ENCODE results near the gene EPB41L4A.
"Not testable (repeated sequence)": the region's sequence is repeated elsewhere in the genome, so short reads cannot be mapped to it uniquely, and the experiment has no call there.

The EPB41L4A gene

GRCh38 chr5:112419164-112419985, at the start of gene EPB41L4A:
TSS of gene EPB41L4A (minus strand) at chr5:112419277. CDS start at chr5:112419039, 238 bp downstream.
- DNase-seq (ENCODE audit: low read depth in 2 of 2) = no peak

DNA sequence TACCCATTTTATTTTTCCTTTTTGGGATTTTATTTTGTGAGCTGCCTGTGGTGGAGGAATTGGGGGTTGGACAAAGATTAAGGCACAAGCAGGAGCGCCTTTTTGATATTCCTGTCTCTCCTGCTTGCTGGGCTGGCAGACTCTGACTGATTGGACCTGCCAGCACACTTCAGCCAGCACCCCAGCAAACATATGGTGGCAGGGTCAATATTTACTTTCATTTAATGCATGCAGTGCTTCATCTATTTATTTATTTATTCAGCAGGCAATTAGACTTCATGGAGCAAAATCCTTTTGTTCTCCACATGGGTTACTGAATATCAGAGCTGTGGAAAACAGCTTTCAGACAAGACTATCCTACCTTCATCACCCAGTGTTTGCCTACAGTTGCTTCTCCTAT, 48.4 kb upstream of the EPB41L4A start:
- no peak for DNase-seq (ENCODE audit: low read depth in 2 of 2)

GRCh38 chr5:112466261-112466660, 47.2 kb upstream of the EPB41L4A start:
- not testable (repeated sequence) for DNase-seq (ENCODE audit: low read depth in 2 of 2)

DNA sequence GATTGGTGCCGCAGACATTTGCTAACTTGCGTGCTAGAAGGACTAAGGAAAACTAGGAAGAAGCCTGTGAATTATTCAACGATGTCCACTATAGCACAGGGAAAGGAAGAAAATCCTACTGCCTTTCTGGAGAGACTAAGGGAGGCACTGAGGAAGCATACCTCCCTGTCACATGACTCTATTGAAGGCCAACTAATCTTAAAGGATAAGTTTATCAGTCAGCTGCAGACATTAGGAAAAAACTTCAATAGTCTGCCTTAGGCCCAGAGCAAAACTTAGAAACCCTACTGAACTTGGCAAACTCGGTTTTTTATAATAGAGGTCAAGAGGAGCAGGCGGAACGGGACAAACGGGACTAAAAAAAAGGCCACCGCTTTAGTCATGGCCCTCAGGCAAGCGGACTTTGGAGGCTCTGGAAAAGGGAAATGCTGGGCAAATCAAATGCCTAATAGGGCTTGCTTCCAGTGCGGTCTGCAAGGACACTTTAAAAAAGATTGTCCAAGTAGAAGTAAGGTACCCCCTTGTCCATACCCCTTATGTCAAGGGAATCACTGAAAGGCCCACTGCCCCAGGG, 28.2 kb upstream of the EPB41L4A start:
- not testable (repeated sequence) for DNase-seq (ENCODE audit: low read depth in 2 of 2)

- no peak for DNase-seq (ENCODE audit: low read depth in 2 of 2)
Measured at GRCh38 chr5:112445626-112446350, 26.7 kb upstream of the EPB41L4A start.

DNA sequence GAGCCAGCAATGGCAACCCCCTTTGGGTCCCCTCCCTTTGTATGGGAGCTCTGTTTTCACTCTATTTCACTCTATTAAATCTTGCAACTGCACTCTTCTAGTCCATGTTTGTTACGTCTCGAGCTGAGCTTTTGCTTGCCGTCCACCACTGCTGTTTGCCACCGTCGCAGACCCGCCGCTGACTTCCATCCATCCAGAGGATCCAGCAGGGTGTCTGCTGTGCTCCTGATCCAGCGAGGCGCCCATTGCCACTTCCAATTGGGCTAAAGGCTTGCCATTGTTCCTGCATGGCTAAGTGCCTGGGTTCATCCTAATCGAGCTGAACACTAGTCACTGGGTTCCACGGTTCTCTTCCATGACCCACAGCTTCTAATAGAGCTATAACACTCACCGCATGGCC, 24.9 kb upstream of the EPB41L4A start:
- DNase-seq (ENCODE audit: low read depth in 2 of 2) = not testable (repeated sequence)

- DNase-seq (ENCODE audit: low read depth in 2 of 2) = no peak
Measured at GRCh38 chr5:112440031-112440430, 21.0 kb upstream of the EPB41L4A start.

GRCh38 chr5:112436144-112436543, 17.1 kb upstream of the EPB41L4A start:
- DNase-seq (ENCODE audit: low read depth in 2 of 2) = no peak

DNA sequence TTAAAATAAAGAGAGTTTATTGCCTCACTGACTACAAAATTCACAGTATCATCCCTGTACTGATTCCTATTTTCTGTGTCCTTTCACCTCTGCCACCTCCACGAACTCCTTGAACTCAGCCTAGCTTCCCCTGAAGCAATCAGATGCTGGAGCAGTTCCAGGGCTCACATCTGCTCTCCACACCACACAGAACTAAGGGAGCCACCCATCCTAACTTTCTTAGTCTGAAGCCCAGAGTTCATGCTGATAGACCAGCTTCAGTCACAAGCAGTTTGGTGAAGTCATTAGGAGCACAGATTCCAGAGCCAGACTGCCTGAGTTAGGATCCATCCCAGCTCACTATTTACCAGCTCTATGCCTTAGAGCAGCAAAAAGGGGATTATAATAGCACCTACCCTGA, 15.6 kb upstream of the EPB41L4A start:
- no peak for DNase-seq (ENCODE audit: low read depth in 2 of 2)

- not testable (repeated sequence) for DNase-seq (ENCODE audit: low read depth in 2 of 2)
Measured at GRCh38 chr5:112426202-112426601, 7.1 kb upstream of the EPB41L4A start.

- DNase-seq (ENCODE audit: low read depth in 2 of 2) = peak in 1 of 2 donors; percentile 19
Measured at GRCh38 chr5:112419986-112420864, 1.1 kb upstream of the EPB41L4A start.

DNA sequence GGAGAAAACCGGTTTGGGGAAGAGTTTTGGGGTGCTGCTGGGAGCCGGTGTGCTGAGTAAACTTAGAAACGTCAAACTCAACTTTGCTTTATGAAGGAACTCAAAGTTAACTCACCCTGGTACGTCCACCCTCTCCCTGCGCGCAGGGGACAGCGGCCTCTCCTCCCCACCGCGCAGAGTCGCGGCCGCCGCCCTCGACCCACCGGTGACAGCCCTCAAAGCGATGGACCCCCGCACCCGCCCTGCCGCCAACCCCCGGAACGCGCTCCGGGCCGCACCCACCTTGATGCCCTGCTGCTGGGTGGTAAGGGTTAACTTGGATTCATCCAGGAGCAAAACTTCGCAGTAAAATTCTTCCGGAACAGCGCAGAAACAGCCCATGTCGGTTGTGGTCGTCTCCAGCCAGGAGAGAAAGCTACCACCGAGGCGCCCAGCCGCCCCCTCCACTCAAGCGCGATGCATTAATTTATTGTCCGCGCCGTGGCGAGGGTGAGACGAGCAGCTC, 366 bp downstream of the EPB41L4A start:
- DNase-seq (ENCODE audit: low read depth in 2 of 2) = no peak

- peak in 1 of 2 donors; percentile 29 for DNase-seq (ENCODE audit: low read depth in 2 of 2)
Measured at GRCh38 chr5:112417931-112418658, 982 bp downstream of the EPB41L4A start.

DNA sequence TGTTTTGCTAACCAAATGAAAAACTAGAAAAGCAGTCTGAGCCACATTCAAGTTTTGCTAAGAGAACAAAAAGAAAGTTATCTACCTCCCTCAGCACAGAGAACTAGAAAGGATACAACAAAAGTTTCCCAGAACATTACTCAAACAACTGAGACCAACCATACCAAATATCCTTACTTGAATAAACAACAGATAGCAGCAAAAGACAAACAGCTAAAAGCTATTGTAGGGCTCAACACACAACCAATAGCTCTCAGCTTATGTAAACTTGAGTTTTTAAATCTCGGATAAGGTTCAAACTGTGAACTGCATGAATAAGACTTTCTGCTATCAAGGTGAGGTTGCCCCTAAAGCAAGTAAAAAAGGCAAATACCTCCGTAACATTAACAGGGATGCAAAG, 3.5 kb downstream of the EPB41L4A start:
- DNase-seq (ENCODE audit: low read depth in 2 of 2) = no peak

DNA sequence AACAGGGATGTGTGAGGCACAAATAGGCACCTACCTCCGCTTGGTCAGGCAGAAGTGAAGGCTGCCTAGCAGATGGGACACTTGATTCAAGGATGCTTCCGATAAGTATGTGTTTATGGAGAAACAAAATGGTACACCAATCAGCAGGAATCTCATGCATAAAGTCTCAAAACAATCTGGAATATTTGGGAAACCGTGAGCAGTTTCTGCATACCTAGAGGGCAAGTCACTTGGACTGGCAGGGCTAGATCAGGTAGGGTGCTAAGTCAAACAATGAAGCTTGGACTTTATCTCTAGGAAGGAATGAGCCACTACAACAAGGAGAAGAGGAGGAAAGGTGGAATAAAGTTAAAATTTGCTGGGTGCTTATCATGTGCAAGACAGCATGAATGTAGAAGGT, 5.5 kb downstream of the EPB41L4A start:
- no peak for DNase-seq (ENCODE audit: low read depth in 2 of 2)

GRCh38 chr5:112412346-112412745, 6.7 kb downstream of the EPB41L4A start:
- DNase-seq (ENCODE audit: low read depth in 2 of 2) = no peak

- DNase-seq (ENCODE audit: low read depth in 2 of 2) = no peak
Measured at GRCh38 chr5:112411903-112412302, 7.2 kb downstream of the EPB41L4A start.

GRCh38 chr5:112407666-112408065, 11.4 kb downstream of the EPB41L4A start:
- no peak for DNase-seq (ENCODE audit: low read depth in 2 of 2)

DNA sequence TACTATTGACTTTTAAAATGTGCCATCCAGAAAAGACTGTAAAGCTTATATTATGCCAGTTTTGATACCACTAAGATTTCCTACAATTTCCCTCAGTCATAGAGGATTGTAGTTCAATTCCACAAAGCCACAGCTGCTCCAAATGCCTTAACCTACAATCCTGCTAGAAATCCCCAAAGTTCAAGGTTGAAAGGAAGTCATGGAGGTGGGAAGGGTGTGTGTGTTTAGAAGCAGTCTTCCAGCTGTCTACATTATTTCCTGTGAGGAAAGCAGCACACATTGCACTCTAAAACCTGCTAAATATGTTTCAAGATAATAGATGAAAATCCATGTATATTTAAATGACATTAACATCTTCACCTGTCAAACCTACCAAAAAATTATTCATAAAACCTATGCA, 11.8 kb downstream of the EPB41L4A start:
- DNase-seq (ENCODE audit: low read depth in 2 of 2) = no peak

DNA sequence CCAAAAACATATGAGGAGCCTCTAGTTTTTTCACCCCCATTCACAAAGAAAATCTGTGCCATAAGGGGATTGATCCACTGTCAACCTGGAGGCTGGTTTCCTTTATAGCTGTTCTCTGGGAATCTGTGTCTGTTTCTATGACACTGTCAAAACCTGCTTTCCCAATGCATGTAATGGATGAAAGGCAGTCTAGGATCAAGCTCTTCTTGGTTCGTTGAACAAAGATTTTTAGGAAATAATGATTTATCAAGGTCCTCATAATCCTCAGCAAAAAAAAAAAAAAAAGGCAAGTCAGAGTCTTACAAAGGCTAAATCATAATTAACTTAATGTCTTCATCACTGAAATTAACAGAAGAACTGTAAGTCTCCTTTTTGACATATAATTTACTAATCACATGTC, 16.0 kb downstream of the EPB41L4A start:
- no peak for DNase-seq (ENCODE audit: low read depth in 2 of 2)

DNA sequence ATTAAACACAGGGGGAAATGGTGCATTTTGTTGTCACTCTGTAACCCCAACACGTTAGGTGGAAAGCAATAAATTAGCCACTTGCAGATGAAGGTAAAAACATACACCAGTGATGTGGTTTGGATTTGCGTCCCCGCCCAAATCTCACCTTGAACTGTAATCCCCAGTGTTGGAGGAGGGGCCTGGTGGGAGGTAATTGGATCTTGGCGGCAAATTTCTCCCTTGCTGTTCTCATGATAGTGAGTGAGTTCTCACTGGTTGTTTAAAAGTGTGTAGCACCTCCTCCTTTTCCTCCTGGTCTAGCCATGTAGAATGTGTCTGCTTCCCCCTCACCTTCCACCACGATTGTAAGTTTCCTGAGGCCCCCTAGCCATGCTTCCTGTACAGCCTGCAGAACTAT, 17.2 kb downstream of the EPB41L4A start:
- DNase-seq (ENCODE audit: low read depth in 2 of 2) = no peak
